ENCODE data around the gene MOXD1. TPM values are rescaled to one million over a fixed set of nuclear protein-coding genes. Genes with fewer than 3 reads are reported as not detected.
A peak's percentile ranks its signal among the peaks of the same experiment; 100 is the strongest.

Gene MOXD1
- total and polyA plus RNA-seq, 4 donors: 4.5 to 37.5 (median 17.7) TPM

GRCh38 chr6:132247381-132248159 is 153.7 kb downstream of the MOXD1 start:
- WGBS, 2 donors: 65 to 74% methylated on average over 7 of the region's 7 CpGs

GRCh38 chr6:132246632-132247270 is 154.5 kb downstream of the MOXD1 start:
- WGBS, 2 donors: 78 to 80% methylated on average over 16 of the region's 16 CpGs
- no peak for ATAC-seq (ENCODE audit: insufficient read depth, low FRiP score)

More at GRCh38 chr6:132247381-132248159, 153.7 kb downstream of the MOXD1 start:
- H3K9me3 ChIP-seq (ENCODE audit: control insufficient read depth in 4 of 4, insufficient read depth in 3 of 4, low read length in 3 of 4): peaks cover 0 to 4% (median 1%) of the 10 kb centered on the region in 4 donors
- no peaks in the 10 kb centered on the region for H3K27me3 ChIP-seq (ENCODE audit: control insufficient read depth in 3 of 3, insufficient read depth in 3 of 3, low read length in 2 of 3)
- no peak overlapping the region for H3K27ac ChIP-seq (ENCODE audit: low read depth in 1 of 2, low read length in 1 of 2)
- no peak overlapping the region for H3K9ac ChIP-seq (ENCODE audit: insufficient read depth in 1 of 2, low read length in 2 of 2)
- no peak for ATAC-seq (ENCODE audit: insufficient read depth, low FRiP score)
- no peak for DNase-seq
- H3K4me3 ChIP-seq: no peak overlapping the region
- no peak for TF ChIP-seq CTCF (IDR thresholded peaks at IDR 0.05; ENCODE audit: control extremely low read depth, extremely low read depth)
- H3K36me3 ChIP-seq (ENCODE audit: control insufficient read depth in 4 of 4, insufficient read depth in 4 of 4, low read length in 4 of 4): no peaks in the 10 kb centered on the region
- H3K4me1 ChIP-seq (ENCODE audit: control insufficient read depth in 5 of 5, insufficient read depth in 5 of 5, low read length in 5 of 5): no peaks in the 10 kb centered on the region

GRCh38 chr6:132246120-132246617 is 155.1 kb downstream of the MOXD1 start:
- H3K27me3 ChIP-seq (ENCODE audit: control insufficient read depth in 3 of 3, insufficient read depth in 3 of 3, low read length in 2 of 3): no peaks in the 10 kb centered on the region
- no peak overlapping the region for H3K4me3 ChIP-seq
- no peaks in the 10 kb centered on the region for H3K4me1 ChIP-seq (ENCODE audit: control insufficient read depth in 5 of 5, insufficient read depth in 5 of 5, low read length in 5 of 5)
- no peak for TF ChIP-seq CTCF (IDR thresholded peaks at IDR 0.05; ENCODE audit: control extremely low read depth, extremely low read depth)
- no peak overlapping the region for H3K27ac ChIP-seq (ENCODE audit: low read depth in 1 of 2, low read length in 1 of 2)
- DNase-seq (no peak), ATAC-seq (ENCODE audit: insufficient read depth, low FRiP score) (no peak)
- no peaks in the 10 kb centered on the region for H3K36me3 ChIP-seq (ENCODE audit: control insufficient read depth in 4 of 4, insufficient read depth in 4 of 4, low read length in 4 of 4)
- H3K9me3 ChIP-seq (ENCODE audit: control insufficient read depth in 4 of 4, insufficient read depth in 3 of 4, low read length in 3 of 4): no peaks in the 10 kb centered on the region
- 74 to 76% methylated on average over 2 of the region's 2 CpGs for WGBS, 2 donors
- H3K9ac ChIP-seq (ENCODE audit: insufficient read depth in 1 of 2, low read length in 2 of 2): no peak overlapping the region

More at GRCh38 chr6:132246632-132247270, 154.5 kb downstream of the MOXD1 start:
- Histone ChIP-seq H3K9me3 (ENCODE audit: control insufficient read depth in 4 of 4, insufficient read depth in 3 of 4, low read length in 3 of 4) (no peaks in the 10 kb centered on the region), H3K36me3 (ENCODE audit: control insufficient read depth in 4 of 4, insufficient read depth in 4 of 4, low read length in 4 of 4) (no peaks in the 10 kb centered on the region), H3K4me1 (ENCODE audit: control insufficient read depth in 5 of 5, insufficient read depth in 5 of 5, low read length in 5 of 5) (no peaks in the 10 kb centered on the region), H3K4me3 (no peak overlapping the region), H3K27me3 (ENCODE audit: control insufficient read depth in 3 of 3, insufficient read depth in 3 of 3, low read length in 2 of 3) (no peaks in the 10 kb centered on the region), H3K9ac (ENCODE audit: insufficient read depth in 1 of 2, low read length in 2 of 2) (no peak overlapping the region), H3K27ac (ENCODE audit: low read depth in 1 of 2, low read length in 1 of 2) (no peak overlapping the region)
- no peak for TF ChIP-seq CTCF (IDR thresholded peaks at IDR 0.05; ENCODE audit: control extremely low read depth, extremely low read depth)
- DNase-seq: peak in 2 of 3 donors; percentile 16 to 23

Other genes with a start within 250 kb of the MOXD1 start
- gene STX7, start 111.6 kb upstream of the MOXD1 start, total RNA-seq: 10 to 100 TPM; 61.2 to 84.8 TPM
- 10 to 100 TPM; 14.8 to 39.3 TPM for gene STX7, start 111.6 kb upstream of the MOXD1 start, polyA plus RNA-seq
- gene TAAR9, start 136.8 kb upstream of the MOXD1 start, total RNA-seq: not detected
- gene TAAR9, start 136.8 kb upstream of the MOXD1 start, polyA plus RNA-seq: not detected
- not detected for gene TAAR8, start 151.2 kb upstream of the MOXD1 start, total RNA-seq
- gene TAAR8, start 151.2 kb upstream of the MOXD1 start, polyA plus RNA-seq: not detected
- not detected for gene TAAR6, start 168.8 kb upstream of the MOXD1 start, total RNA-seq
- not detected for gene TAAR6, start 168.8 kb upstream of the MOXD1 start, polyA plus RNA-seq
- gene TAAR5, start 188.3 kb upstream of the MOXD1 start, total RNA-seq: not detected
- not detected for gene TAAR5, start 188.3 kb upstream of the MOXD1 start, polyA plus RNA-seq
- gene TAAR2, start 222.8 kb upstream of the MOXD1 start, total RNA-seq: not detected
- gene TAAR2, start 222.8 kb upstream of the MOXD1 start, polyA plus RNA-seq: not detected

All from lung (tissue), 12 donors.